Body of pancreas (tissue), 4 donors: ENCODE results near the gene ABCA1. TPM values are rescaled to one million over a fixed set of nuclear protein-coding genes. Genes with fewer than 3 reads are reported as not detected.

Source experiments
- ATAC-seq: fragments of 150-250 bp; one replicate; pipeline ENCODE4 v1.9.1; 2016
- DNase-seq, 4 donors: peaks; one replicate each; pipeline ENCODE4 v3.0.0-alpha.2; 2019
- H3K27ac ChIP-seq, 4 donors: fragments of 200-600 bp; sonication (generic); 1 replicate in 3 of 4; 2 replicates in 1 of 4; pipeline versions ENCODE4 v1.5.1 to v1.6.1; 2016 to 2019; ENCODE audit warnings: mild to moderate bottlenecking in 1 of 4, mixed read lengths in 1 of 4, moderate library complexity in 1 of 4
- H3K27me3 ChIP-seq, 2 donors: fragments of 200-600 bp; sonication (generic); one replicate each; pipeline ENCODE4 v1.6.0; 2016; ENCODE audit warnings: mild to moderate bottlenecking in 1 of 2
- H3K36me3 ChIP-seq, 2 donors: fragments of 200-600 bp; sonication (generic); replicated peaks in 1 of 2; 2 replicates each; pipeline ENCODE4 v1.5.1; 2016; ENCODE audit warnings: low read depth in 2 of 2; ENCODE audit not compliant: insufficient read depth in 1 of 2
- H3K4me1 ChIP-seq: fragments of 200-600 bp; sonication (generic); one replicate; pipeline ENCODE4 v1.6.0; 2016
- H3K4me3 ChIP-seq, 2 donors: fragments of 200-600 bp; sonication (generic); 1 replicate in 1 of 2; 2 replicates in 1 of 2; pipeline ENCODE4 v1.5.1; 2016 to 2019
- H3K9me3 ChIP-seq, 3 donors: fragments of 200-600 bp; sonication (generic); 1 replicate in 2 of 3; 2 replicates in 1 of 3; pipeline ENCODE4 v1.5.1; 2016
- CTCF ChIP-seq, 7 experiments: fragments of 450-650 bp in 4 of 7; fragments of 200-600 bp in 3 of 7; sonication (generic) in 3 of 7; IDR thresholded peaks; one replicate each; pipeline ENCODE4 v1.5.1; 2016 to 2019; ENCODE audit warnings: antibody characterized with exemption in 7 of 7
- POLR2A ChIP-seq, 3 donors: fragments of 450-650 bp; IDR thresholded peaks; one replicate each; pipeline ENCODE4 v1.6.1; 2016; ENCODE audit warnings: antibody characterized with exemption in 3 of 3, mild to moderate bottlenecking in 2 of 3
- WGBS, 2 donors: methylation state at CpG; one replicate each; pipeline ENCODE4 v1.1.5; 2017; 5-methylcytosine and 5-hydroxymethylcytosine counted together
- intact Hi-C: fragments of 100-400 bp; cut with DNase I; formaldehyde crosslinking; loops from one replicate; pipeline ENCODE4 v1.15.1; 2023
- total RNA-seq, 2 donors: library from RNA; depleted of rRNA; stranded (reverse); fragments of >200 nt; gene quantifications; one replicate each; pipeline ENCODE4 v1.1.0, GENCODE V29; 2016

ABCA1 gene
- total RNA-seq, 2 donors from 2014 or later: 18.1 to 18.9 TPM

- 52 to 56% methylated on average over 8 of the region's 8 CpGs for WGBS, 2 donors
- Histone ChIP-seq H3K27me3 (no peaks in the 10 kb centered on the region), H3K27ac (no peak overlapping the region), H3K36me3 (no peaks in the 10 kb centered on the region), H3K4me1 (peaks cover under 1% of the 10 kb centered on the region), H3K9me3 (no peaks in the 10 kb centered on the region), H3K4me3 (no peak overlapping the region)
- TF ChIP-seq CTCF (IDR thresholded peaks at IDR 0.05) (no peak), POLR2A (IDR thresholded peaks at IDR 0.05) (no peak)
- intact Hi-C loops: loop anchor here (10.0 kb wide), 1 partner anchor 100 kb away; no protein-coding TSS in a partner anchor
- DNase-seq: no peak
- ATAC-seq: no peak
Observed at GRCh38 chr9:104974053-104974962, 46.4 kb upstream of the ABCA1 start.

GRCh38 chr9:104972242-104972866 is 44.4 kb upstream of the ABCA1 start:
- ATAC-seq: no peak
- DNase-seq: no peak
- 74 to 80% methylated on average over 4 of the region's 4 CpGs for WGBS, 2 donors
- Histone ChIP-seq H3K9me3 (no peaks in the 10 kb centered on the region), H3K27ac (no peak overlapping the region), H3K4me3 (no peak overlapping the region), H3K36me3 (no peaks in the 10 kb centered on the region), H3K4me1 (peaks cover 13% of the 10 kb centered on the region), H3K27me3 (no peaks in the 10 kb centered on the region)
- intact Hi-C loops: loop anchor here (10.0 kb wide), 1 partner anchor 102 kb away; no protein-coding TSS in a partner anchor
- TF ChIP-seq CTCF (IDR thresholded peaks at IDR 0.05): no peak
- no peak for TF ChIP-seq POLR2A (IDR thresholded peaks at IDR 0.05)

- TF ChIP-seq CTCF (IDR thresholded peaks at IDR 0.05) (no peak), POLR2A (IDR thresholded peaks at IDR 0.05) (no peak)
- 80 to 95% methylated on average over 3 of the region's 3 CpGs for WGBS, 2 donors
Observed at GRCh38 chr9:104971511-104971910, 43.6 kb upstream of the ABCA1 start.

GRCh38 chr9:104970271-104970987 is 42.5 kb upstream of the ABCA1 start:
- no peaks in the 10 kb centered on the region for H3K9me3 ChIP-seq
- no peak for TF ChIP-seq CTCF (IDR thresholded peaks at IDR 0.05)
- TF ChIP-seq POLR2A (IDR thresholded peaks at IDR 0.05): no peak
- ATAC-seq (no peak), DNase-seq (peak in 2 of 4 donors; percentile 21 to 25)
- no peaks in the 10 kb centered on the region for H3K36me3 ChIP-seq
- intact Hi-C loops: loop anchor here (10.0 kb wide), 1 partner anchor 104 kb away; no protein-coding TSS in a partner anchor
- no peak overlapping the region for H3K4me3 ChIP-seq
- no peaks in the 10 kb centered on the region for H3K27me3 ChIP-seq
- 83 to 88% methylated on average over 8 of the region's 8 CpGs for WGBS, 2 donors
- H3K4me1 ChIP-seq: peaks cover 13% of the 10 kb centered on the region
- H3K27ac ChIP-seq: no peak overlapping the region

More at GRCh38 chr9:104971511-104971910, 43.6 kb upstream of the ABCA1 start:
- intact Hi-C loops: loop anchor here (10.0 kb wide), 1 partner anchor 103 kb away; no protein-coding TSS in a partner anchor
- peaks cover 13% of the 10 kb centered on the region for H3K4me1 ChIP-seq
- no peak overlapping the region for H3K4me3 ChIP-seq
- no peaks in the 10 kb centered on the region for H3K27me3 ChIP-seq
- no peak overlapping the region for H3K27ac ChIP-seq
- H3K9me3 ChIP-seq: no peaks in the 10 kb centered on the region
- no peak for DNase-seq
- no peak for ATAC-seq
- H3K36me3 ChIP-seq: no peaks in the 10 kb centered on the region
